Astrocyte of the spinal cord (primary cell): ENCODE data around the gene LRP2.
"Not testable (repeated sequence)": the region's sequence is repeated elsewhere in the genome, so short reads cannot be mapped to it uniquely, and the experiment has no call there.

Source experiments
- DNase-seq: peaks from one replicate; pipeline ENCODE4 v3.0.0; 2011; ENCODE audit warnings: low read depth, low spot score
- H3K4me3 ChIP-seq: 2 replicates; pipeline ENCODE4 v1.5.1; 2011; ENCODE audit warnings: low read depth, mild to moderate bottlenecking, low read length, moderate library complexity
- CTCF ChIP-seq: IDR thresholded peaks from 2 replicates; pipeline ENCODE4 v1.5.1; 2012; ENCODE audit warnings: low read depth, mild to moderate bottlenecking, low read length, inconsistent platforms
- in situ Hi-C: cut with HindIII; loops from 2 replicates; pipeline ENCODE4 v1.10.0; 2017; ENCODE audit warnings: low sequenced_read_pairs

Gene LRP2

GRCh38 chr2:169324581-169325260 lies 37.6 kb downstream of the LRP2 start:
- no peak overlapping the region for H3K4me3 ChIP-seq
- in situ Hi-C loops, result no loop called here
- no peak for DNase-seq
- TF ChIP-seq CTCF, result no peak

GRCh38 chr2:169323841-169324240 lies 38.5 kb downstream of the LRP2 start:
- DNase-seq, result no peak
- TF ChIP-seq CTCF, result no peak
- H3K4me3 ChIP-seq, result no peak overlapping the region
- in situ Hi-C loops, result no loop called here

- in situ Hi-C loops, result no loop called here
- DNase-seq, result no peak
- no peak overlapping the region for H3K4me3 ChIP-seq
- no peak for TF ChIP-seq CTCF
These were observed 41.8 kb downstream of the LRP2 start for GRCh38 chr2:169320561-169320960.

- TF ChIP-seq CTCF, result no peak
- DNase-seq, result no peak
- no peak overlapping the region for H3K4me3 ChIP-seq
- in situ Hi-C loops, result no loop called here
These were observed 47.0 kb downstream of the LRP2 start for GRCh38 chr2:169315357-169315756.

- DNase-seq, H3K4me3 ChIP-seq, in situ Hi-C loops: not testable (repeated sequence)
These were observed 54.0 kb downstream of the LRP2 start for GRCh38 chr2:169308349-169308748.

- in situ Hi-C loops, DNase-seq, H3K4me3 ChIP-seq: not testable (repeated sequence)
These were observed 57.6 kb downstream of the LRP2 start for GRCh38 chr2:169304689-169305088.

GRCh38 chr2:169303579-169304305 lies 58.6 kb downstream of the LRP2 start:
- TF ChIP-seq CTCF, result no peak
- DNase-seq, result no peak
- no peak overlapping the region for H3K4me3 ChIP-seq
- in situ Hi-C loops, result no loop called here
